GM12864 (cell line): Measurements from ENCODE around the gene AMH.

Experiments used
- DNase-seq: peaks from one replicate; pipeline ENCODE4 v3.0.0-alpha.2; 2011; ENCODE audit warnings: low read depth
- H3K4me3 ChIP-seq: 2 replicates; pipeline ENCODE4 v1.5.1; 2011; ENCODE audit warnings: mild to moderate bottlenecking, low read depth, low read length, control low read depth
- CTCF ChIP-seq: IDR thresholded peaks from 2 replicates; pipeline ENCODE4 v1.5.1; 2011; ENCODE audit warnings: low read depth, mild to moderate bottlenecking, moderate library complexity, low read length, control low read depth, inconsistent platforms; ENCODE audit errors: missing control alignments

Gene AMH

DNA sequence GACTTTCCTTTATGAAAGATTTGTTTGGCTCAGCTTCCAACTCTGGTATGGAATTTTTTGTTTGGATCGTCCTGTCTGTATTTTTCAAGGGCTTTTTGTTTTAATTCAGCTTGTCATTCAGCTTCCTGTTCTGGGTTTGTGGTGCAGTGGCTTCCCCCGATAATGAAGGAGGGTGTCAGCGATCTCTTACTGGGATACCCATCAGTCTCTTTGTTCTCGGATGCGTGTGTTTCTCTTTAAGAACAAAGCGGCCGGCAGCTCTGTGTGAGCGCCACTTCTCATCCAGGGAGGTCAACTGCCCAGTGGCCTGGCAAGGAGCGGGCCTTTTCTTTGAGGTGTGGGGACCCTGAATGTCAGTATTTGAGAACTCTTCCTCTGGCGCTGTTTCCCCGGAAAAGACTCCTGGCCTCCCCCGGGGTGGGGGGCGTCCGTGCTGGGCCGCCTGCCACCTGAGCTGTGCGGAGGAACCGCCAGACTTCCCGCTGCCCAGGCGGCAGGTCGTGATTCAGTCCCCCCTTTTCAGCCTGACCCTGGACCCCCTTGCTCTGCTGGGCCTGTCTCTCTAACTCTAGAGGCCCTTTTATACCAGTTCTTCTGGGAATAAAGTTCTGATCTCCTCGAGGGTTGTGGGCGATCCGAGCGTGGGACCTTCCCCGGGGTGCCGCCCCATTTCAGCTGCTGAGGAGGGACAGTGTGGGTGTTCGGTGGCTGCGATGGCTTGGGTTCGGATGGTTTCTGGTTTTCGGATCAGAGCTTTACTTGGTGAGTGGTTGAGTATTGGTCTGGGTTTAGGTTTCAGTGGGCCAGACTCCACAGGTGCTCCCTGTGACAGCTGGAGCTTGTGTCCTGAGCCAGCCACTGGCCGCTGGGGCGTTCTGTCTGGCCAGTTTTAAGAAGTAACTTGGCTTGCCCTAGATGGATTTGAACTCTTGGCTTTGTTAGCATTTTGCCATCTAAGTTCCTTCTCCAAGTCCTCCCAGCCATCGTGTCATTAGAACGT lies 9.1 kb upstream of the AMH start:
- H3K4me3 ChIP-seq = peak overlapping the region; percentile 85
- no peak for DNase-seq

DNA sequence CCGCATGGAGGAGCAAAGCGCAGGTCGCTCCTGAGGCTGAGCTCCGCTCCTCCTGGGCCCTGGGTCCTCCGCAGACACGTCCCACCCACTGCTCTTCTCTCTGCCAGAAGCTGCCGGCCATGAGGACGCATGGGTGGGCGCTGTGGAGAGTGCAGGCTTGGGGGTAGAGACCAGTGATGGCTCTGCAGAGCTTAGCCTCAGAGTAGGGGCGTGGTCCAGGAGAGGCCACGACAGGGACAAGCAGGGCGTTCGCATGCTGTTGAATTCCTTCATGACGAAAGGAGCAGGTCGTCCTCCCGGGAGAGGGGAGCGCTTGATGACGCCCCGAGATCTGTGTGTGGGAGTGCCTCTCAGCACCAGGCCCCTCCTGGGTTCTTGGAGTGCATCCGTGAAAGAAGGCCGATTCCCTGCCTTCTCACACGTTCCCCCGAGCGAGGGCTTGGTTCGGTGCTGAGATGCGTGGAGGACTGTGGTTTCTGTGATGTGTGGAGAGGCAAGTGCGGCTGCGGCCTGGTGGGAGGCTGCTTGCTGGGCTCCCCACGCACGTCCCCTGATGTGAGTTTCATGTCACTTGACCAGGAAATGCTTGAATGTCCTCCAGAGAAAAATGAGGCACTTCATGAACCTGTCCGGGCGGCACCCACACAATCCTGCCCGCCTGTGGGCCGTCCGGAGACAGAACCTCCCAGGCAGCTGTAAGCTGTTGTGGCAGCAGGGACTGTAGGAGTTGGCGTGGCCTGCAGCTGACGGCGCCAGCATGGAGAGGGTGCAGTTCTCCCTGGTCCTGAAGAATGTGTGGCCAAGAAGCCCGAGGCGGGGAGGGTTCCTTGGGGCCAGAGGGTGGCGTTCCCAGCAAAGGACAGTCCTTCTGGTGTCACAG lies 8.0 kb upstream of the AMH start:
- DNase-seq = no peak
- H3K4me3 ChIP-seq = no peak overlapping the region
- TF ChIP-seq CTCF = no peak

More for the DNA sequence above, 9.1 kb upstream of the AMH start:
- no peak for TF ChIP-seq CTCF

GRCh38 chr19:2242092-2242537 lies 7.0 kb upstream of the AMH start:
- no peak overlapping the region for H3K4me3 ChIP-seq
- TF ChIP-seq CTCF = no peak

GRCh38 chr19:2242816-2243215 lies 6.3 kb upstream of the AMH start:
- DNase-seq = no peak
- H3K4me3 ChIP-seq = no peak overlapping the region
- no peak for TF ChIP-seq CTCF

More at GRCh38 chr19:2242092-2242537, 7.0 kb upstream of the AMH start:
- DNase-seq = no peak

- H3K4me3 ChIP-seq = no peak overlapping the region
- no peak for DNase-seq
- no peak for TF ChIP-seq CTCF
These were observed 5.6 kb upstream of the AMH start for GRCh38 chr19:2243274-2244124.

- no peak overlapping the region for H3K4me3 ChIP-seq
- no peak for DNase-seq
- TF ChIP-seq CTCF = no peak
These were observed 5.1 kb upstream of the AMH start for GRCh38 chr19:2244125-2244411.
